Calu3 (cell line): ENCODE results near the gene AARS2. TPM values are rescaled to one million over a fixed set of nuclear protein-coding genes. Genes with fewer than 3 reads are reported as not detected.

Experiments
- BruUV-seq: library from RNA; stranded (reverse); fragments of 400-500 nt; replicated peaks from 2 replicates; lab custom pipeline; 2021; lab: Mats Ljungman, UMichigan
- CTCF ChIA-PET: fragments of 300-600 bp; sonication (Branson Sonifier 250); formaldehyde crosslinking; loops from one replicate; lab custom pipeline; 2022; ENCODE audit warnings: antibody characterized with exemption; lab: Charles Lee
- DNase-seq: peaks from one replicate; pipeline ENCODE4 v3.0.0; 2022
- H3K27ac Mint-ChIP-seq: one replicate; pipeline ENCODE4 v1.8.0; 2022; ENCODE audit warnings: mixed read lengths; ENCODE audit not compliant: unreplicated experiment
- H3K27me3 Mint-ChIP-seq: one replicate; pipeline ENCODE4 v1.8.0; 2022; ENCODE audit warnings: mixed read lengths; ENCODE audit not compliant: unreplicated experiment
- H3K36me3 Mint-ChIP-seq: one replicate; pipeline ENCODE4 v1.8.0; 2022; ENCODE audit warnings: mild to moderate bottlenecking, moderate library complexity, mixed read lengths; ENCODE audit not compliant: insufficient read depth, unreplicated experiment
- H3K4me1 Mint-ChIP-seq: one replicate; pipeline ENCODE4 v1.8.0; 2022; ENCODE audit warnings: mild to moderate bottlenecking, low read depth, mixed read lengths; ENCODE audit not compliant: unreplicated experiment
- H3K4me3 Mint-ChIP-seq: one replicate; pipeline ENCODE4 v1.8.0; 2022; ENCODE audit warnings: mild to moderate bottlenecking, low read depth, moderate library complexity, mixed read lengths; ENCODE audit not compliant: unreplicated experiment
- H3K9me3 Mint-ChIP-seq: one replicate; pipeline ENCODE4 v1.8.0; 2022; ENCODE audit warnings: low read depth, mixed read lengths; ENCODE audit not compliant: unreplicated experiment
- CTCF ChIP-seq: fragments of 200-600 bp; IDR thresholded peaks from one replicate; pipeline ENCODE4 v1.8.0; 2022; ENCODE audit warnings: antibody characterized with exemption; ENCODE audit not compliant: unreplicated experiment
- intact Hi-C: fragments of 100-400 bp; cut with micrococcal nuclease; formaldehyde crosslinking; loops from one replicate; pipeline ENCODE4 v1.10.0; 2022; ENCODE audit not compliant: unreplicated experiment
- total RNA-seq: library from RNA; stranded (reverse); gene quantifications from 2 replicates; pipeline ENCODE4 v1.2.3, GENCODE V29; 2022

AARS2 gene
- total RNA-seq, 1 experiment from 2014 or later, result 37.5 TPM

GRCh38 chr6:44268095-44268628 is 45.0 kb downstream of the AARS2 start:
- peak; percentile 77 for DNase-seq
- BruUV-seq, result no TSS peak
- Mint-ChIP-seq H3K9me3 (no peaks in the 10 kb centered on the region), H3K36me3 (peaks cover 38% of the 10 kb centered on the region), H3K4me3 (no peak overlapping the region), H3K4me1 (peaks cover 16% of the 10 kb centered on the region), H3K27me3 (peaks cover 71% of the 10 kb centered on the region), H3K27ac (no peak overlapping the region)
- TF ChIP-seq CTCF, result peak; percentile 88
- intact Hi-C loops, result loop anchor here (1.0 to 2.0 kb wide), 2 partner anchors 37 to 70 kb away; no protein-coding TSS in a partner anchor
- CTCF ChIA-PET, result interaction anchor here (0.5 to 3.9 kb wide), 15 partner anchors 16 to 787 kb away, joined by 3 to 53 read pairs (median 5); partner anchors contain the start of genes AARS2, CDC5L, MRPL14 and TMEM63B

GRCh38 chr6:44267252-44267651 is 45.9 kb downstream of the AARS2 start:
- Mint-ChIP-seq H3K4me1 (peaks cover 25% of the 10 kb centered on the region), H3K36me3 (peaks cover 47% of the 10 kb centered on the region), H3K9me3 (no peaks in the 10 kb centered on the region), H3K4me3 (no peak overlapping the region), H3K27me3 (peaks cover 62% of the 10 kb centered on the region), H3K27ac (no peak overlapping the region)
- CTCF ChIA-PET, result interaction anchor here (1.0 to 3.9 kb wide), 6 partner anchors 9 to 71 kb away, joined by 3 to 53 read pairs (median 8); no protein-coding TSS in a partner anchor
- intact Hi-C loops, result no loop called here
- DNase-seq, result no peak
- BruUV-seq, result no TSS peak
- TF ChIP-seq CTCF, result no peak

GRCh38 chr6:44266347-44266746 is 46.8 kb downstream of the AARS2 start:
- Mint-ChIP-seq H3K27me3 (peaks cover 53% of the 10 kb centered on the region), H3K4me1 (peaks cover 31% of the 10 kb centered on the region), H3K4me3 (peak overlapping the region; percentile 98), H3K36me3 (peaks cover 47% of the 10 kb centered on the region), H3K9me3 (no peaks in the 10 kb centered on the region), H3K27ac (no peak overlapping the region)
- intact Hi-C loops, result no loop called here
- no peak for DNase-seq
- no peak for TF ChIP-seq CTCF
- BruUV-seq, result no TSS peak
- CTCF ChIA-PET, result interaction anchor here (0.8 to 3.9 kb wide), 3 partner anchors 10 to 72 kb away, joined by 3 to 53 read pairs (median 3); no protein-coding TSS in a partner anchor

- intact Hi-C loops, result no loop called here
- BruUV-seq, result no TSS peak
- H3K27ac Mint-ChIP-seq, result peak overlapping the region; percentile 80
- H3K27me3 Mint-ChIP-seq, result peaks cover 48% of the 10 kb centered on the region
- CTCF ChIA-PET, result interaction anchor here (3.9 kb wide), 1 partner anchor 73 kb away, joined by 53 read pairs; no protein-coding TSS in a partner anchor
- no peak for DNase-seq
- H3K9me3 Mint-ChIP-seq, result no peaks in the 10 kb centered on the region
- peaks cover 47% of the 10 kb centered on the region for H3K36me3 Mint-ChIP-seq
- peak overlapping the region; percentile 98 for H3K4me3 Mint-ChIP-seq
- no peak for TF ChIP-seq CTCF
- peaks cover 36% of the 10 kb centered on the region for H3K4me1 Mint-ChIP-seq
Measured at GRCh38 chr6:44265722-44266233, 47.4 kb downstream of the AARS2 start.
